Measurements from ENCODE around the gene PYGM.

Gene PYGM

GRCh38 chr11:64766881-64767280, 7.1 kb upstream of the PYGM start:
- no peak for DNase-seq

- no peak for DNase-seq
Observed at GRCh38 chr11:64765851-64766665, 6.3 kb upstream of the PYGM start.

GRCh38 chr11:64765291-64765850, 5.6 kb upstream of the PYGM start:
- no peak for DNase-seq

GRCh38 chr11:64764753-64765152, 5.0 kb upstream of the PYGM start:
- DNase-seq, result no peak

GRCh38 chr11:64764040-64764611, 4.4 kb upstream of the PYGM start:
- no peak for DNase-seq

- DNase-seq, result peak; percentile 43
Observed at GRCh38 chr11:64763526-64764039, 3.8 kb upstream of the PYGM start.

GRCh38 chr11:64762674-64763525, 3.1 kb upstream of the PYGM start:
- peak; percentile 43 for DNase-seq

GRCh38 chr11:64762277-64762673, 2.5 kb upstream of the PYGM start:
- peak; percentile 23 for DNase-seq

- DNase-seq, result no peak
Observed at GRCh38 chr11:64760759-64761420, 1.1 kb upstream of the PYGM start.

GRCh38 chr11:64759131-64759721, 548 bp downstream of the PYGM start:
- DNase-seq, result no peak

GRCh38 chr11:64758330-64759079, 1.3 kb downstream of the PYGM start:
- no peak for DNase-seq

- no peak for DNase-seq
Observed at GRCh38 chr11:64757549-64758329, 2.0 kb downstream of the PYGM start.

- DNase-seq, result no peak
Observed at GRCh38 chr11:64755681-64756361, 4.0 kb downstream of the PYGM start.

- no peak for DNase-seq
Observed at GRCh38 chr11:64754919-64755662, 4.7 kb downstream of the PYGM start.

- no peak for DNase-seq
Observed at GRCh38 chr11:64754124-64754918, 5.5 kb downstream of the PYGM start.

- DNase-seq, result no peak
Observed at GRCh38 chr11:64753380-64754123, 6.2 kb downstream of the PYGM start.

- no peak for DNase-seq
Observed at GRCh38 chr11:64753019-64753379, 6.8 kb downstream of the PYGM start.

Data from midbrain (tissue), 1 donor.